Liver (tissue), 3 donors: ENCODE data around the gene PRKX.

ENCODE experiments used
- ATF3 ChIP-seq: IDR thresholded peaks from 2 replicates; pipeline ENCODE4 v1.6.1; 2016; ENCODE audit warnings: antibody characterized with exemption
- CTCF ChIP-seq: fragments of 150-350 bp; IDR thresholded peaks from 2 replicates; pipeline ENCODE4 v1.5.1; 2017; ENCODE audit warnings: improper control_type of control experiment, low read depth, low read length; ENCODE audit not compliant: missing input control
- EGR1 ChIP-seq, 2 donors: IDR thresholded peaks; 2 replicates each; pipeline ENCODE4 v1.6.1; 2016 to 2018; ENCODE audit warnings: antibody characterized with exemption in 2 of 2, low read depth in 2 of 2
- GABPA ChIP-seq, 2 donors: IDR thresholded peaks in 1 of 2; conservative IDR thresholded peaks in 1 of 2; 2 replicates each; pipeline ENCODE4 v1.6.1; 2016; ENCODE audit warnings: antibody characterized with exemption in 2 of 2, mild to moderate bottlenecking in 1 of 2, moderate library complexity in 1 of 2
- HNF4G ChIP-seq: IDR thresholded peaks from 2 replicates; pipeline ENCODE4 v1.6.1; 2016; ENCODE audit warnings: antibody characterized with exemption
- JUND ChIP-seq, 2 donors: IDR thresholded peaks; 2 replicates each; pipeline ENCODE4 v1.6.1; 2016; ENCODE audit warnings: antibody characterized with exemption in 2 of 2
- MAX ChIP-seq: IDR thresholded peaks from 2 replicates; pipeline ENCODE4 v1.6.1; 2016; ENCODE audit warnings: antibody characterized with exemption
- RAD21 ChIP-seq, 2 donors: IDR thresholded peaks; 2 replicates each; pipeline ENCODE4 v1.6.1; 2016; ENCODE audit warnings: antibody characterized with exemption in 2 of 2, mild to moderate bottlenecking in 2 of 2
- REST ChIP-seq: IDR thresholded peaks from 2 replicates; pipeline ENCODE4 v1.6.1; 2016; ENCODE audit warnings: antibody characterized with exemption, mild to moderate bottlenecking
- RXRA ChIP-seq, 2 donors: IDR thresholded peaks; 2 replicates each; pipeline ENCODE4 v1.6.1; 2017 to 2018; ENCODE audit warnings: antibody characterized with exemption in 2 of 2, mild to moderate bottlenecking in 1 of 2
- SP1 ChIP-seq: IDR thresholded peaks from 2 replicates; pipeline ENCODE4 v1.6.1; 2018; ENCODE audit warnings: antibody characterized with exemption, mild to moderate bottlenecking
- TAF1 ChIP-seq: conservative IDR thresholded peaks from 2 replicates; pipeline ENCODE4 v1.6.1; 2016; ENCODE audit warnings: antibody characterized with exemption, mild to moderate bottlenecking
- YY1 ChIP-seq: IDR thresholded peaks from 2 replicates; pipeline ENCODE4 v1.6.1; 2016; ENCODE audit warnings: antibody characterized with exemption, mild to moderate bottlenecking
- ZBTB33 ChIP-seq: IDR thresholded peaks from 2 replicates; pipeline ENCODE4 v1.6.1; 2016; ENCODE audit warnings: antibody characterized with exemption
- donor health status: healthy.
- donor health status: healthy.

GRCh38 chrX:3717742-3718420, 4.4 kb upstream of the PRKX start:
- TF ChIP-seq CTCF (no peak), RAD21 (IDR thresholded peaks at IDR 0.05) (no peak), GABPA (IDR thresholded peaks at IDR 0.05 in 1 of 2, conservative IDR thresholded peaks at IDR 0.05 in 1 of 2) (no peak), ZBTB33 (no peak), REST (no peak), ATF3 (no peak), MAX (no peak), RXRA (IDR thresholded peaks at IDR 0.05) (no peak), JUND (IDR thresholded peaks at IDR 0.05) (no peak), TAF1 (no peak), HNF4G (no peak), YY1 (no peak), EGR1 (IDR thresholded peaks at IDR 0.05; ENCODE audit: low read depth in 2 of 2) (no peak), SP1 (no peak)
